ENCODE measurements around the gene MEIS2.

The MEIS2 gene

GRCh38 chr15:37122703-37123102 lies 22.4 kb upstream of the MEIS2 start:
- ChIA-PET POLR2A (no interaction called here), CTCF (interaction anchor here (1.0 to 2.7 kb wide), 3 partner anchors 10 to 16 kb away, joined by 3 to 7 read pairs (median 6); no protein-coding TSS in a partner anchor)
- DNase-seq (ENCODE audit: extremely low spot score), result no peak
- no peak for TF ChIP-seq CTCF (IDR thresholded peaks at IDR 0.05; ENCODE audit: control extremely low read depth, extremely low read depth, low read depth, missing control alignments)

- no peak for TF ChIP-seq CTCF (IDR thresholded peaks at IDR 0.05; ENCODE audit: control extremely low read depth, extremely low read depth, low read depth, missing control alignments)
- CTCF ChIA-PET, result no interaction called here
- no peak for DNase-seq (ENCODE audit: extremely low spot score)
- POLR2A ChIA-PET, result no interaction called here
Measured at GRCh38 chr15:37121492-37121891, 21.1 kb upstream of the MEIS2 start.

GRCh38 chr15:37117030-37117429 lies 16.7 kb upstream of the MEIS2 start:
- CTCF ChIA-PET, result no interaction called here
- no peak for DNase-seq (ENCODE audit: extremely low spot score)
- no peak for TF ChIP-seq CTCF (IDR thresholded peaks at IDR 0.05; ENCODE audit: control extremely low read depth, extremely low read depth, low read depth, missing control alignments)
- POLR2A ChIA-PET, result no interaction called here

- POLR2A ChIA-PET, result no interaction called here
- no peak for TF ChIP-seq CTCF (IDR thresholded peaks at IDR 0.05; ENCODE audit: control extremely low read depth, extremely low read depth, low read depth, missing control alignments)
- no peak for DNase-seq (ENCODE audit: extremely low spot score)
- CTCF ChIA-PET, result no interaction called here
Measured at GRCh38 chr15:37115538-37115937, 15.2 kb upstream of the MEIS2 start.

- TF ChIP-seq CTCF (IDR thresholded peaks at IDR 0.05; ENCODE audit: control extremely low read depth, extremely low read depth, low read depth, missing control alignments), result no peak
- DNase-seq (ENCODE audit: extremely low spot score), result no peak
- CTCF ChIA-PET, result interaction anchor here (1.2 to 1.8 kb wide), 3 partner anchors 10 to 21 kb away, joined by 3 to 6 read pairs (median 5); no protein-coding TSS in a partner anchor
- POLR2A ChIA-PET, result no interaction called here
Measured at GRCh38 chr15:37112971-37113670, 12.8 kb upstream of the MEIS2 start.

GRCh38 chr15:37112171-37112570 lies 11.8 kb upstream of the MEIS2 start:
- DNase-seq (ENCODE audit: extremely low spot score), result no peak
- CTCF ChIA-PET, result interaction anchor here (1.6 to 1.8 kb wide), 2 partner anchors 11 to 229 kb away, joined by 6 to 13 read pairs; no protein-coding TSS in a partner anchor
- POLR2A ChIA-PET, result no interaction called here
- no peak for TF ChIP-seq CTCF (IDR thresholded peaks at IDR 0.05; ENCODE audit: control extremely low read depth, extremely low read depth, low read depth, missing control alignments)

Measured in GM10248 (cell line).